Sigmoid colon (tissue), 4 donors: Measurements from ENCODE around the gene TMEM256.

Source experiments
- CTCF ChIP-seq, 4 experiments: fragments of 450-650 bp in 3 of 4; fragments of 200-600 bp in 1 of 4; IDR thresholded peaks; one replicate each; pipeline ENCODE4 v1.5.1; 2016 to 2019; ENCODE audit warnings: antibody characterized with exemption in 4 of 4, mild to moderate bottlenecking in 3 of 4, moderate library complexity in 2 of 4
- EP300 ChIP-seq, 4 donors: sonication (generic); formaldehyde crosslinking; IDR thresholded peaks; one replicate each; pipeline ENCODE4 v1.6.1; 2017; ENCODE audit warnings: antibody characterized with exemption in 4 of 4
- POLR2A ChIP-seq, 2 donors: fragments of 450-650 bp; IDR thresholded peaks; one replicate each; pipeline ENCODE4 v1.6.1; 2016; ENCODE audit warnings: antibody characterized with exemption in 2 of 2, mild to moderate bottlenecking in 2 of 2, moderate library complexity in 2 of 2
- POLR2AphosphoS5 ChIP-seq, 4 donors: sonication (generic); formaldehyde crosslinking; IDR thresholded peaks; one replicate each; pipeline ENCODE4 v1.6.1; 2017; ENCODE audit warnings: antibody characterized with exemption in 4 of 4

- no peak for TF ChIP-seq POLR2A (IDR thresholded peaks at IDR 0.05)
- TF ChIP-seq CTCF (IDR thresholded peaks at IDR 0.05): no peak
- TF ChIP-seq POLR2AphosphoS5 (IDR thresholded peaks at IDR 0.05): no peak
- TF ChIP-seq EP300 (IDR thresholded peaks at IDR 0.05): no peak
These were observed 7.5 kb upstream of the TMEM256 start for GRCh38 chr17:7411427-7411750.
